K562 (cell line): ENCODE results near the gene RAD23B. TPM values are rescaled to one million over a fixed set of nuclear protein-coding genes. Genes with fewer than 3 reads are reported as not detected.

ENCODE experiments used
- ADNP ChIP-seq: fragments of 200-800 bp; sonication (Bioruptor generic); IDR thresholded peaks from 2 replicates; pipeline ENCODE4 v1.6.1; 2016; ENCODE audit warnings: missing genetic modification characterization, missing compliant biosample characterization
- ARID4B ChIP-seq: sonication (generic); formaldehyde crosslinking; IDR thresholded peaks from 2 replicates; pipeline ENCODE4 v1.8.0; 2022; ENCODE audit warnings: mild to moderate bottlenecking, missing genetic modification reagents
- E2F3 ChIP-seq: fragments of 250-450 bp; sonication (Bioruptor Pico); IDR thresholded peaks from 2 replicates; pipeline ENCODE4 v1.4.0; 2020; ENCODE audit warnings: mild to moderate bottlenecking
- IFI16 ChIP-seq: fragments of 250-450 bp; sonication (Bioruptor Pico); IDR thresholded peaks from 2 replicates; pipeline ENCODE4 v2.1.2; 2022; ENCODE audit warnings: mild to moderate bottlenecking, inconsistent platforms
- KLF6 ChIP-seq: fragments of 250-450 bp; sonication (Bioruptor Pico); IDR thresholded peaks from 2 replicates; pipeline ENCODE4 v1.4.0; 2020; ENCODE audit warnings: mild to moderate bottlenecking, moderate library complexity, borderline replicate concordance
- MYC ChIP-seq, 2 experiments: fragments of 250-450 bp in 1 of 2; sonication (Bioruptor Pico) in 1 of 2; IDR thresholded peaks; 2 replicates each; pipeline versions ENCODE4 v1.5.1 to v1.6.1; 2012 to 2021; ENCODE audit warnings: low read depth in 2 of 2, borderline replicate concordance in 1 of 2, improper control_type of control experiment in 1 of 2, low read length in 1 of 2, mild to moderate bottlenecking in 1 of 2, moderate library complexity in 1 of 2
- NONO ChIP-seq, 2 experiments: fragments of 200-400 bp in 1 of 2; fragments of 450-650 bp in 1 of 2; formaldehyde crosslinking in 1 of 2; IDR thresholded peaks; 2 replicates each; pipeline ENCODE4 v1.6.1; 2017; ENCODE audit warnings: low read depth in 2 of 2, mild to moderate bottlenecking in 2 of 2, moderate library complexity in 2 of 2, low read length in 1 of 2
- NR4A1 ChIP-seq, 2 experiments: fragments of 250-450 bp in 1 of 2; fragments of 450-650 bp in 1 of 2; sonication (Bioruptor Pico) in 1 of 2; IDR thresholded peaks; 2 replicates each; pipeline versions ENCODE4 v1.4.0 to v1.6.1; 2016 to 2020; ENCODE audit warnings: mild to moderate bottlenecking in 2 of 2, missing compliant biosample characterization in 1 of 2, missing genetic modification characterization in 1 of 2, moderate library complexity in 1 of 2
- PCBP2 ChIP-seq: fragments of 200-400 bp; formaldehyde crosslinking; IDR thresholded peaks from 2 replicates; pipeline ENCODE4 v1.6.1; 2018; ENCODE audit warnings: low read length, low read depth, mild to moderate bottlenecking, moderate library complexity; ENCODE audit not compliant: poor library complexity, severe bottlenecking
- PHB ChIP-seq: fragments of 250-450 bp; sonication (Bioruptor Pico); IDR thresholded peaks from 2 replicates; pipeline ENCODE4 v1.5.0; 2021
- RBFOX2 ChIP-seq: fragments of 200-400 bp; formaldehyde crosslinking; IDR thresholded peaks from 2 replicates; pipeline ENCODE4 v1.6.1; 2017; ENCODE audit warnings: low read depth, mild to moderate bottlenecking, low read length, moderate library complexity
- RCOR1 ChIP-seq, 2 experiments: IDR thresholded peaks; 2 replicates each; pipeline ENCODE4 v1.6.1; 2012; ENCODE audit warnings: low read depth in 2 of 2, low read length in 2 of 2, borderline replicate concordance in 1 of 2, improper control_type of control experiment in 1 of 2
- RHOXF2B ChIP-seq: fragments of 250-450 bp; sonication (Bioruptor Pico); conservative IDR thresholded peaks from 2 replicates; pipeline ENCODE4 v1.5.1; 2021
- SRSF3 ChIP-seq: fragments of 200-400 bp; formaldehyde crosslinking; IDR thresholded peaks from 2 replicates; pipeline ENCODE4 v1.6.1; 2016; ENCODE audit warnings: mild to moderate bottlenecking, low read length, moderate library complexity; ENCODE audit not compliant: insufficient read depth
- TEAD1 ChIP-seq, 2 experiments: fragments of 450-650 bp in 1 of 2; sonication (generic) in 1 of 2; formaldehyde crosslinking; IDR thresholded peaks; 2 replicates each; pipeline versions ENCODE4 v1.4.0 to v1.8.0; 2020 to 2022; ENCODE audit warnings: mild to moderate bottlenecking in 2 of 2, missing genetic modification reagents in 1 of 2
- ZBTB17 ChIP-seq: fragments of 450-650 bp; formaldehyde crosslinking; IDR thresholded peaks from 2 replicates; pipeline ENCODE4 v1.4.0; 2020; ENCODE audit warnings: mild to moderate bottlenecking
- ZBTB34 ChIP-seq: fragments of 250-450 bp; sonication (Bioruptor Pico); IDR thresholded peaks from 2 replicates; pipeline ENCODE4 v1.8.0; 2021; ENCODE audit warnings: mild to moderate bottlenecking, moderate library complexity
- ZNF445 ChIP-seq: fragments of 250-450 bp; sonication (Bioruptor Pico); IDR thresholded peaks from 2 replicates; pipeline ENCODE4 v1.4.0; 2020; ENCODE audit warnings: low read depth, mild to moderate bottlenecking, moderate library complexity
- polyA plus RNA-seq, 8 experiments: library from polyadenylated mRNA; depleted of rRNA in 4 of 8; stranded (reverse) in 5 of 8; unstranded in 3 of 8; fragments of >200 nt; fragmentation: Nextera tagmentation in 2 of 8; fragmentation: Illumina TruSeq in 1 of 8; extraction: Ambion mirVana in 2 of 8; extraction: Trizol in 1 of 8; gene quantifications; 2 replicates each; pipeline versions ENCODE4 v1.2.1 to v1.2.3, GENCODE V29; 2011 to 2014; ENCODE audit warnings: inconsistent platforms in 1 of 8, missing spikeins in 1 of 8
- total RNA-seq, 7 experiments: library from RNA; depleted of rRNA in 6 of 7; stranded (reverse); fragments of >200 nt in 6 of 7; fragmentation: Illumina TruSeq in 2 of 7; extraction: Trizol in 2 of 7; gene quantifications; 2 replicates each; pipeline versions ENCODE4 v1.2.1 to v1.2.3, GENCODE V29; 2011 to 2021; ENCODE audit warnings: low replicate concordance in 1 of 7

Gene RAD23B
- total and polyA plus RNA-seq, 9 of the 15 experiments (the other 6 are each of a cell fraction or from before 2014, with no cell fraction given): 14.5 to 184 (median 114) TPM

- TF ChIP-seq ARID4B (peak; percentile 93), RCOR1 (IDR thresholded peaks at IDR 0.05; ENCODE audit: borderline replicate concordance in 1 of 2, low read depth in 2 of 2, low read length in 2 of 2) (peak in 1 of 2 experiments; percentile 43; a peak in 1 of 4 replicates), SRSF3 (no peak), NR4A1 (CRISPR knock-in tag; IDR thresholded peaks at IDR 0.05) (0 out of 2 replicates have a peak, but pooled peaks have one; percentile 47), NR4A1 (tag; IDR thresholded peaks at IDR 0.05) (no peak), ADNP (no peak), TEAD1 (CRISPR knock-in tag; IDR thresholded peaks at IDR 0.05) (peak; percentile 80 to 99; a peak in 3 of 4 replicates), RBFOX2 (peak; percentile 99), ZBTB17 (CRISPR knock-in tag) (peak; percentile 65; the same call in 1 of the 2 replicates), KLF6 (CRISPR knock-in tag) (no peak), PCBP2 (no peak), NONO (IDR thresholded peaks at IDR 0.05; ENCODE audit: low read depth in 2 of 2, low read length in 1 of 2) (peak in 1 of 2 experiments; percentile 89; a peak in 2 of 4 replicates), ZNF445 (CRISPR knock-in tag) (no peak), ZBTB34 (CRISPR knock-in tag) (no peak), E2F3 (CRISPR knock-in tag) (no peak), MYC (IDR thresholded peaks at IDR 0.05; ENCODE audit: low read depth, low read length) (no peak; the same call in 1 of the 2 replicates), MYC (CRISPR knock-in tag; IDR thresholded peaks at IDR 0.05; ENCODE audit: borderline replicate concordance, low read depth) (no peak), IFI16 (CRISPR knock-in tag) (no peak), PHB (no peak), RHOXF2B (no peak)
These were observed at the start of gene RAD23B (continued) for GRCh38 chr9:107282759-107283622.
